Heart left ventricle (tissue), 16 donors: ENCODE measurements around the gene TOMM40L. TPM values are rescaled to one million over a fixed set of nuclear protein-coding genes. Genes with fewer than 3 reads are reported as not detected.

Experiments
- ATAC-seq, 4 donors: fragments of 200-7000 bp; cut with Tn5 transposase; one replicate each; pipeline ENCODE4 v1.9.1; 2020 to 2022; ENCODE audit warnings: moderate library complexity in 4 of 4, mild to moderate bottlenecking in 3 of 4, moderate number of reproducible peaks in 1 of 4
- DNase-seq, 5 donors: peaks; one replicate each; pipeline ENCODE4 v3.0.0-alpha.2; 2020
- H3K27ac ChIP-seq, 12 donors: fragments of 200-600 bp; sonication (generic) in 4 of 12; one replicate each; pipeline versions ENCODE4 v1.5.0 to v1.8.0; 2016 to 2022; ENCODE audit warnings: mild to moderate bottlenecking in 2 of 12
- H3K27me3 ChIP-seq, 9 donors: fragments of 200-600 bp; sonication (generic) in 2 of 9; one replicate each; pipeline versions ENCODE4 v1.5.1 to v1.8.0; 2016 to 2022; ENCODE audit warnings: mild to moderate bottlenecking in 3 of 9
- H3K36me3 ChIP-seq, 9 donors: fragments of 200-600 bp; sonication (generic) in 2 of 9; one replicate each; pipeline versions ENCODE4 v1.5.0 to v1.8.0; 2018 to 2022; ENCODE audit warnings: mild to moderate bottlenecking in 2 of 9
- H3K4me1 ChIP-seq, 12 donors: fragments of 200-600 bp; sonication (generic) in 4 of 12; one replicate each; pipeline versions ENCODE4 v1.5.0 to v1.8.0; 2016 to 2022; ENCODE audit warnings: mild to moderate bottlenecking in 3 of 12
- H3K4me3 ChIP-seq, 12 donors: fragments of 200-600 bp; sonication (generic) in 4 of 12; one replicate each; pipeline versions ENCODE4 v1.5.0 to v1.8.0; 2017 to 2022; ENCODE audit warnings: mild to moderate bottlenecking in 9 of 12, moderate library complexity in 4 of 12
- H3K9me3 ChIP-seq, 12 donors: fragments of 200-600 bp; sonication (generic) in 4 of 12; one replicate each; pipeline versions ENCODE4 v1.5.0 to v1.8.0; 2016 to 2022; ENCODE audit warnings: mild to moderate bottlenecking in 1 of 12
- CTCF ChIP-seq, 12 donors: fragments of 200-600 bp; sonication (generic) in 4 of 12; IDR thresholded peaks; one replicate each; pipeline versions ENCODE4 v1.5.0 to v1.8.0; 2018 to 2022; ENCODE audit warnings: antibody characterized with exemption in 12 of 12, mild to moderate bottlenecking in 5 of 12
- POLR2A ChIP-seq, 2 donors: fragments of 450-650 bp; IDR thresholded peaks; one replicate each; pipeline ENCODE4 v1.6.1; 2017; ENCODE audit warnings: antibody characterized with exemption in 2 of 2, mild to moderate bottlenecking in 2 of 2, moderate library complexity in 2 of 2
- WGBS, 4 donors: extraction: QIAGEN DNeasy Blood & Tissue Kit in 2 of 4; methylation state at CpG; one replicate each; pipeline versions ENCODE4 v1.1.5 to v1.1.7; 2013 to 2018; 5-methylcytosine and 5-hydroxymethylcytosine counted together
- intact Hi-C, 10 donors: fragments of 100-400 bp; cut with DNase I; formaldehyde crosslinking; loops; one replicate each; pipeline versions ENCODE4 v1.11.1 to v1.14.2; 2022
- polyA plus RNA-seq, 2 donors: library from polyadenylated mRNA; stranded (reverse); fragments of 200-250 nt; gene quantifications; one replicate each; pipeline ENCODE4 v1.2.3, GENCODE V29; 2013
- total RNA-seq, 9 donors: library from RNA; depleted of rRNA in 2 of 9; stranded (reverse); fragments of >200 nt in 2 of 9; fragmentation: NEBNext Ultra II Directional in 3 of 9; extraction: Animal tissue kit (Norgen Biotek cat#: 25700) in 3 of 9; gene quantifications; one replicate each; pipeline versions ENCODE4 v1.1.0 to v1.2.4, GENCODE V29; 2016 to 2023
- donor health status: ischemic (EF 13 %, LVEDD 7.1; RV severe dilation, severe dysfunction).
- donor health status: healthy with polysubstance abuse.
- donor health status: DM: no; HTN: yes; CAD: no.
- donor health status: DM: no; HTN: no; CAD: no.
- donor health status: ischemic (EF 25% LVEDD 6.9; RV normal size, moderate dysfunction).
- donor health status: ischemic (EF 25% LVEDD 5.7; RV mildly dilated, moderate dysfunction).
- donor health status: healthy.
- donor health status: DM: yes; HTN: yes; CAD: no.
- donor health status: ischemic (EF 35%, LVEDD 5.7; RV mildly dilated, moderate dysfunction).
- donor health status: nonischemic (EF 11% LVEDD 7.7; RV severe dilation, severe dysfunction).
- donor health status: DM: yes; HTN: yes; CAD: no.
- donor health status: PGD.
- donor health status: ischemic (EF 29% LVEDD 5.4; RV normal size, mild dysfunction).
- donor health status: nonischemic (EF 23%, LVEDD 6.1; RV moderate dilation, normal function).

The TOMM40L gene
- total and polyA plus RNA-seq, 11 donors = 24.1 to 37.1 (median 29.1) TPM

- 2 to 5% (median 3%) methylated on average over 15 of the region's 15 CpGs for WGBS, 4 donors
- Histone ChIP-seq H3K9me3 (no peaks in the 10 kb centered on the region), H3K4me1 (peaks cover 0 to 32% (median 18%) of the 10 kb centered on the region in 12 donors), H3K4me3 (peak overlapping the region; percentile 44 to 82 (median 75)), H3K36me3 (peaks cover 0 to 36% (median 28%) of the 10 kb centered on the region in 9 donors), H3K27ac (peak overlapping the region; percentile 74 to 94 (median 86)), H3K27me3 (no peaks in the 10 kb centered on the region)
- TF ChIP-seq CTCF (IDR thresholded peaks at IDR 0.05) (no peak), POLR2A (IDR thresholded peaks at IDR 0.05) (no peak)
- intact Hi-C loops = loop anchor here (1.0 to 10.0 kb wide), 13 partner anchors 24 to 161 kb away; partner anchors contain the start of genes SDHC (in 5 of the 10), CFAP126 (in 2 of the 10) and NDUFS2 (in 1 of the 10)
- peak in 1 of 5 donors; percentile 32 for DNase-seq
- ATAC-seq = peak in 2 of 4 donors; percentile 2 to 3
Measured at GRCh38 chr1:161226320-161226711, 456 bp downstream of the TOMM40L start.

- no peak for DNase-seq
- WGBS, 4 donors = 32 to 41% (median 36%) methylated on average over 3 of the region's 3 CpGs
- no peak for ATAC-seq
- H3K9me3 ChIP-seq = no peaks in the 10 kb centered on the region
- peaks cover 0 to 32% (median 18%) of the 10 kb centered on the region in 12 donors for H3K4me1 ChIP-seq
- TF ChIP-seq CTCF (IDR thresholded peaks at IDR 0.05) = no peak
- no peak for TF ChIP-seq POLR2A (IDR thresholded peaks at IDR 0.05)
- H3K27ac ChIP-seq = peak overlapping the region in 11 of 12 donors; percentile 74 to 94 (median 87)
- peak overlapping the region; percentile 44 to 82 (median 75) for H3K4me3 ChIP-seq
- H3K36me3 ChIP-seq = peaks cover 0 to 36% (median 28%) of the 10 kb centered on the region in 9 donors
- H3K27me3 ChIP-seq = no peaks in the 10 kb centered on the region
- intact Hi-C loops = loop anchor here (1.0 to 10.0 kb wide), 15 partner anchors 24 to 161 kb away; partner anchors contain the start of genes SDHC (in 5 of the 10), CFAP126 (in 2 of the 10) and NDUFS2 (in 1 of the 10)
Measured at GRCh38 chr1:161226759-161227158, 899 bp downstream of the TOMM40L start.

- DNase-seq = peak; percentile 83 to 89 (median 86)
- H3K36me3 ChIP-seq = peaks cover 0 to 36% (median 28%) of the 10 kb centered on the region in 9 donors
- H3K4me1 ChIP-seq = peaks cover 0 to 32% (median 18%) of the 10 kb centered on the region in 12 donors
- peak overlapping the region in 10 of 12 donors; percentile 17 to 94 (median 86) for H3K27ac ChIP-seq
- intact Hi-C loops = loop anchor here (1.0 to 10.0 kb wide), 14 partner anchors 35 to 160 kb away; partner anchors contain the start of genes SDHC (in 5 of the 10) and CFAP126 (in 2 of the 10)
- no peak for TF ChIP-seq POLR2A (IDR thresholded peaks at IDR 0.05)
- peak in 11 of 12 donors; percentile 85 to 97 (median 93) for TF ChIP-seq CTCF (IDR thresholded peaks at IDR 0.05)
- H3K9me3 ChIP-seq = no peaks in the 10 kb centered on the region
- H3K27me3 ChIP-seq = no peaks in the 10 kb centered on the region
- H3K4me3 ChIP-seq = peak overlapping the region in 10 of 12 donors; percentile 1 to 82 (median 75)
- ATAC-seq = peak; percentile 35 to 69 (median 55)
- 34 to 41% (median 38%) methylated on average over 11 of the region's 11 CpGs for WGBS, 4 donors
Measured at GRCh38 chr1:161227196-161227871, 1.5 kb downstream of the TOMM40L start.

DNA sequence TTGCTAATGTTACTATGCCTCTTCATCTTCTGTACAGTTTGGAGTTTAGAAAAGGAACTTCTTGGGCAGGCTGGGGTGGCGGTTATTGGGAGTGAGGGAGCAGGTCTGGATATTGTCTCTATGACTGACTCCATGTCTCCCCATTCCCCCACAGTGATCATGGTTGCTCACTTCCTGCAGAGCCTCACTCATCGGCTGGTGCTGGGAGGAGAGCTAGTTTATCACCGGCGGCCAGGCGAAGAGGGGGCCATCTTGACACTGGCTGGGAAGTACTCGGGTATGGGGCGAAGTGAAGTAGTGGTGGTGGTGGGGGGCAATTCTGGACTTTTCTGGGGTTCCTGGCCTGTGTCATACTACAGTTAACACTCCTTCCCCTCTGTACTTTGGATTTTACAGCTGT lies 2.2 kb downstream of the TOMM40L start:
- Histone ChIP-seq H3K27me3 (no peaks in the 10 kb centered on the region), H3K27ac (peak overlapping the region in 5 of 12 donors; percentile 76 to 91 (median 87)), H3K9me3 (no peaks in the 10 kb centered on the region), H3K4me3 (peak overlapping the region in 4 of 12 donors; percentile 71 to 79 (median 76)), H3K36me3 (peaks cover 0 to 36% (median 28%) of the 10 kb centered on the region in 9 donors), H3K4me1 (peaks cover 0 to 32% (median 18%) of the 10 kb centered on the region in 12 donors)
- ATAC-seq (no peak), DNase-seq (no peak)
- no peak for TF ChIP-seq POLR2A (IDR thresholded peaks at IDR 0.05)
- intact Hi-C loops = loop anchor here in 9 of 10 donors (5.0 to 10.0 kb wide), 7 partner anchors 36 to 159 kb away; partner anchors contain the start of genes SDHC (in 4 of the 9) and CFAP126 (in 2 of the 9)
- WGBS, 4 donors = 86 to 91% (median 88%) methylated on average over 7 of the region's 7 CpGs
